A172 (cell line): ENCODE data around the gene HHLA2. TPM values are rescaled to one million over a fixed set of nuclear protein-coding genes. Genes with fewer than 3 reads are reported as not detected.

Source experiments
- DNase-seq: peaks from one replicate; pipeline ENCODE4 v3.0.0-alpha.2; 2015; ENCODE audit warnings: low spot score
- total RNA-seq: library from RNA; depleted of rRNA; stranded (reverse); fragments of >200 nt; shearing (Covaris generic); gene quantifications from 2 replicates; pipeline ENCODE4 v1.2.3, GENCODE V29; 2014

Gene HHLA2
- total RNA-seq, 1 experiment from 2014 or later: not detected

GRCh38 chr3:108393128-108393900 lies 97.0 kb downstream of the HHLA2 start:
- DNase-seq: no peak

DNA sequence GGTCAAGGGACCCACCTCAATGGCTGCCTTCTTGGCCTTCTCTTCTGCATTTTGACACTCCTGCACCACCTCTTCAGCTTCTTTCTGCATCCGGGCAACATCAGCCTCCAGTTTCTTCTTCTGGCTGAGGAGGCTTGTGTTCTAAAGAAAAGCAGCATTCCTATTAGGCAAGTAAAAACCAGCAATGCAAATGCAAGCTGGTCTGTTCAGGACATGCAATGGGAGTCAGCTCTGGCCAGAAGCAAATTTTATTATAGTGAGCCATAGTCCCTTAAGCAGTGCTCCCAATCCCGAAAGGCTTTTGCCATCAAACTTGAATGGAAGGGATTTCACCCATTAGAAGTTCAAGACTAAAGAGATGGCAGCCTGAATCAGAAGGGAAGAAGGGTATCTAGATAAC lies 97.7 kb downstream of the HHLA2 start:
- DNase-seq: no peak

- no peak for DNase-seq
Measured at GRCh38 chr3:108394563-108394962, 98.2 kb downstream of the HHLA2 start.

DNA sequence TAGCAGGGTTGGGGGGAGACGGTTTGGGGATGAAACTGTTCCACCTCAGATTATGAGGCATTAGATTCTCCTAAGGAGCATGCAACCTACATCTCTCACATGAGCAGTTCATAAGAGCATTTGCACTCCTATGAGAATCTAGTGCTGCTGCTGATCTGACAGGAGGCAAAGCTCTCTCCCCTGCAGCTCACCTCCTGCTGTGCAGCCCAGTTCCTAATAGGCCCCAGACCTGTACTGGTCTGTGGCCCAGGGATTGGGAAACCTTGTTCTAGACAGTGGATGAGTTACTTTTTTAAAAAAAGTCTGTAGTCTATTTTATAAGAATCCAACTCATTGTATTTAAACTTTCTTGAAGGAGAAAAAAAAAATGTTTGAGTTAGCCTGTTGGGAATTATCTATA lies 100.0 kb downstream of the HHLA2 start:
- DNase-seq: no peak

GRCh38 chr3:108398510-108398909 lies 102.2 kb downstream of the HHLA2 start:
- DNase-seq: no peak

DNA sequence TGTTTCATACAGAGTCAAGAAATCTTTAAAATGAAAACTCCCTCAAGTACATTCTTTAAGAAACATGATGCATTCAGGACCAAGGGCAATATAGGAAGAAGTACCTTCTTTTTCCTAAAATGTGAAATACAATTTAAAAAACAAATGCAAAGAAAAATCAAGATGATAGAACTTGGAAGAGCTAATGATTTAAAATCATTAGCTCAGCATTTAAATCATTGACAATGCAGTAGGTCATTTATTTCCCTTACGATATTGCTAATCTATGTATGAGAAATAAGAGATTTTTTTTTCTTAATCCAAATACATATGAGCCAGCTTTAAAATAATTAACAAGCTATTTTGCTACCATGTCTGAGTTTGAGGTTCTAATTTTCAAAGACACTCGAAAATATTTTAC lies 105.5 kb downstream of the HHLA2 start:
- no peak for DNase-seq

- no peak for DNase-seq
Measured at GRCh38 chr3:108403198-108403597, 106.8 kb downstream of the HHLA2 start.

- no peak for DNase-seq
Measured at GRCh38 chr3:108403686-108404345, 107.5 kb downstream of the HHLA2 start.

- DNase-seq: no peak
Measured at GRCh38 chr3:108404368-108404767, 108.0 kb downstream of the HHLA2 start.

GRCh38 chr3:108406063-108406660 lies 109.8 kb downstream of the HHLA2 start:
- no peak for DNase-seq

DNA sequence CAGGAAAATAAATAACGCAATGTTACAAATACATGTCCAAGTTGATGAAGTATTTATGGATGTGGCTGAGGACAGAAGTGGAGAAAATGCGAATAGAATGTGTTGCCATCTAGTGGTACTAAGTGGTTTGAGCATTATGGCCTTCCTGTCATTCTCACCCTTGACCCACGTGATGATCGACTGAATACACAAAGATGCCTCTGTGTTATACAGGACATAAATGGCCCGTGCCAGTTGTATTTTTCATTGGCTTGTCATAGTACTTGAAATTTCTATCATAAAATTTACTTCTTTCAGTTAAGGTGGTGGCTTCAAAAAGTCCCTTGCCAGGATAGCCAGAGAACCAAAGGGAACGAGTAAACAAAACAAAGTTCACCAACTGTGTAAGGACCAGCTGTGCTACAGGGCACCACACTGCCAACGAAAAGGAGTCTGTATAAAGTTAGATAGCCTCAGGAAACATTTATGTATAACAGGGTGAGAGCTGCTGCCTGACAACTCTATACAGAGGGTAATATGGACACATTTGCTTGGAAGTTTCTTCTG lies 110.4 kb downstream of the HHLA2 start:
- DNase-seq: peak; percentile 80

GRCh38 chr3:108407886-108408285 lies 111.5 kb downstream of the HHLA2 start:
- no peak for DNase-seq

GRCh38 chr3:108408883-108409799 lies 112.8 kb downstream of the HHLA2 start:
- no peak for DNase-seq

GRCh38 chr3:108409800-108410178 lies 113.4 kb downstream of the HHLA2 start:
- DNase-seq: no peak

DNA sequence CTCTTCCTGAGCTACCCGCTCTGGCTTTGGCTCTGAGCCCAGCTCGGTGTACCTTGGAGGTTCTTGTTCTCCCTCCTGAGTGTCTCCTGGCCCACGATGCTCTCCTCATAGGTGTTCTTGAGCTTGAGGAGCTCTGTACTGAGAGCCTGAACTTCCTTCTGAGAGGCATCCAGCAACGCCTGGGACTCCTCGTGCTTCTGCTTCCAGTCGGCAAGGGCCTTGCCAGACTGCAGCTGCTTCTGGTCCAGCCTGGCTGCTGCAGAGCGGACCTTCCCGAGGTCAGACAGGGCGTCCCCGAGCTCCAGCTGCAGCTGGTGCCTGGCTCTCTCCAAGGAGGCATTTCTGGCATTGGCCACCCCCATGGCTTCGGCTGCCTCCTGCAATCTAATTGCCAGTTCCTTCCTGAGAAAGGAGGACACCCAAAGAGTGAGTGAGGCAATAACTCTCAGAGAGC lies 114.2 kb downstream of the HHLA2 start:
- no peak for DNase-seq

DNA sequence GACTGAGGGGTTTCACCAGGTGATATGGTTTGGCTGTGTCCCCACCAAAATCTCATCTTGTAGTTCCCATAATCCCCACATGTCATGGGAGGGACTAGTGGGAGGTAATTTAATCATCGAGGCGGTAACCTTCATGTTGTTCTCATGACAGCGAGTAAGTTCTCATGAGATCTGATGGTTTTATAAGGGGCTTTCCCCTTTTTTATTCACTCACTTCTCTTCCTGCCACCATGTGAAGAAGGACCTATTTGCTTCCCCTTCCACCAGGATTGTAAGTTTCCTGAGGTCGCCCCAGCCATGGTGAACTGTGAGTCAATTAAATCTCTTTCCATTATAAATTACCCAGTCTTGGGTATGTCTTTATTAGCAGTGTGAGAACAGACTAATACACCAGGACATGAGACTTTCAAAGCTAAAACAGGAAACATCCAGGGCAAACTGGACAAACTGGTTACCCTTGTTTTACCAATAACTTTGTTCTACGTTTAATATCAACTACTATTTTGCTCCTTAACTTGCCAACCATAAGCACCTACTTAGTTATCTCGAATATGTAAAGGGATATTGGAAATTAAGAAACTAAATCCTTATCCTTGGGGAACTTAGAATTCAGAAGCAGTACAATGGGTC lies 115.9 kb downstream of the HHLA2 start:
- DNase-seq: no peak

DNA sequence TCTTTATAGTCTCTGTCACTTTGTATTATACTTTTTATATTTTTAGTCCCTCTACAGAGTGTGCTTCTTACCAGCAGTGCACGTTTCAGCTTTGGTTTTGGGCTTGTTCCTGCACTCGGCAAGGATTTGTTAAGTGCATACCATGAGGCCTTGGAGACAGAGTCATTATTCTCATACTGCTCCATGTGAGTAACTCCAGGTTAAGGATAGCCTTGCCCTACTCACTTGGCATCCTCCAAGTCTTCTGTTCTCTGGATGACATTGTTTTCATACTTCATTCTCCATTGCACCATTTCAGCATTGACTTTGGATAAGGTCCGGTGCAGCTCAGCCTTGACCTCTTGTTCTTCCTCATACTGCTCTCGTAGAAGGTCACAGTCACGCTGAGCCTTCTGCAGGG lies 117.7 kb downstream of the HHLA2 start:
- no peak for DNase-seq

DNA sequence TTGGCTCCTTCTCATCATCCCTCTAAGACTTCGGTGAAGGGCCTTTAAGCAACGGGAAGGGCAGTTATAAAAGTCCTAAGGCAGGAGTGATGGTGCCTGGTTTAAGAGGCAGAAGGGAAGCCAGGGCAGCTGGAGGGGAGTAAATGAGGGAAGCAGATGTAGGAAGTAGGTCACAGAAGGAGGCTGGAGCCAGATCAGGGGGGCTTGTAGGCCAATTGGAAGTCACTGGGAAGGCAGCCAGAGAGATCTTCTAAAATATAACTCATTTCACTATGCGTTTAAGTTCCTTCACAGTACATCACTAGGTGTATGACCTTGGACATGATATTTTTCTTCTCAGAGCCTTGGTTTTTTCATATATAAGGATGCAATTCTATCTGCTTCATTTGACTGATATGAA lies 119.3 kb downstream of the HHLA2 start:
- DNase-seq: no peak

GRCh38 chr3:108416111-108416869 lies 119.9 kb downstream of the HHLA2 start:
- no peak for DNase-seq

DNA sequence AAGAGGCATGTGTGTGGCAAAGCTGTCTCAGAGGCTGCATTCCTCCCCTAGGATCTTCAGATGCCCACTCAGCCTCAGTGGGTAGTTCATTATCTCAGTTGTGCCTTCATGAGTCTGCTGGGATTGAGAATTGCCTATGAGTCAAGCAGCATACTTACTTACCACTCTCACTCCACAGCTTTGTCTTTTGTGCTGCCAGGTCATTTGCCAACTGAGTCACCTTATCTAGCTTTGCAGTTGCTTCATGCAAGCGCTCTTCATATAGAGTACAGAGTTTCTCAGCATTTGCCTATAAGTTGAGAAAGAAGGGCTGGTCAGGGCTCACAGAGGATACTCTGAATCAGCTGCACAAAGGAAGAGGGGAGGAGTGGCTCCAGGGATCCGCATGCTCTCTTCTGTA lies 124.6 kb downstream of the HHLA2 start:
- DNase-seq: peak; percentile 25
